K562 (cell line): ENCODE results near the gene C1QTNF3. TPM values are rescaled to one million over a fixed set of nuclear protein-coding genes. Genes with fewer than 3 reads are reported as not detected.

Experiments used
- ATAC-seq: fragments of 200-7000 bp; cut with Tn5 transposase; 3 replicates; pipeline ENCODE4 v1.9.1; 2020; ENCODE audit warnings: moderate library complexity
- BruUV-seq: library from RNA; stranded (reverse); fragments of 400-500 nt; replicated peaks from 2 replicates; lab custom pipeline; 2021; lab: Mats Ljungman, UMichigan
- CTCF ChIA-PET: fragments of 300-600 bp; formaldehyde crosslinking; extraction: SDS; loops from one replicate; lab custom pipeline; 2021; ENCODE audit warnings: low intra/inter-chr PET ratio; lab: Yijun Ruan, JAX
- POLR2A ChIA-PET: fragments of 300-600, 350-650 bp; sonication (Branson Sonifier 250); formaldehyde crosslinking; extraction: SDS; loops from one replicate; lab custom pipeline; 2021; ENCODE audit warnings: antibody characterized with exemption, inconsistent platforms; lab: Yijun Ruan, JAX
- DNase-seq, 4 experiments: peaks; one replicate each; pipeline versions ENCODE4 v3.0.0 to v3.0.0-alpha.2; 2011 to 2018; ENCODE audit warnings: low spot score in 3 of 4, mixed read lengths in 3 of 4; ENCODE audit errors: extremely low read depth in 1 of 4
- FAIRE-seq: peaks from 2 replicates; lab custom pipeline; 2011; peaks lifted over from hg19 to GRCh38; lab: Jason Lieb, UNC
- H2AFZ ChIP-seq: 2 replicates; pipeline ENCODE4 v1.6.0; 2011; ENCODE audit warnings: low read depth, low read length, control low read depth, inconsistent platforms
- H3K27ac ChIP-seq: fragments of 200-600 bp; 3 replicates; pipeline ENCODE4 v1.8.0; 2011; ENCODE audit warnings: low read depth, mild to moderate bottlenecking, control low read depth, inconsistent platforms, low read length, moderate library complexity, mixed read lengths; ENCODE audit errors: extremely low read depth
- H3K27me3 ChIP-seq, 2 experiments: fragments of 300-600 bp in 1 of 2; 2 replicates in 1 of 2; 3 replicates in 1 of 2; pipeline versions ENCODE4 v1.6.0 to v1.8.0; 2011; ENCODE audit warnings: inconsistent platforms in 2 of 2, low read length in 2 of 2, mild to moderate bottlenecking in 1 of 2, mixed read lengths in 1 of 2, moderate library complexity in 1 of 2; ENCODE audit not compliant: control insufficient read depth in 2 of 2, insufficient read depth in 2 of 2
- H3K36me3 ChIP-seq: fragments of 300-600 bp; 3 replicates; pipeline ENCODE4 v1.8.0; 2011; ENCODE audit warnings: mild to moderate bottlenecking, low read length, inconsistent platforms; ENCODE audit not compliant: control insufficient read depth, insufficient read depth
- H3K4me1 ChIP-seq, 2 experiments: fragments of 200-600 bp in 1 of 2; replicated peaks in 1 of 2; 2 replicates in 1 of 2; 3 replicates in 1 of 2; pipeline versions ENCODE4 v1.5.1 to v1.8.0; 2011; ENCODE audit warnings: inconsistent platforms in 2 of 2, low read length in 2 of 2, mild to moderate bottlenecking in 1 of 2, mixed read lengths in 1 of 2, moderate library complexity in 1 of 2; ENCODE audit not compliant: control insufficient read depth in 2 of 2, insufficient read depth in 2 of 2
- H3K4me2 ChIP-seq: 2 replicates; pipeline ENCODE4 v1.6.1; 2011; ENCODE audit warnings: low read length, control low read depth, inconsistent platforms, mixed read lengths; ENCODE audit not compliant: insufficient read depth
- H3K4me3 ChIP-seq: fragments of 200-600 bp; sonication (generic), shearing (Covaris generic); 2 replicates; pipeline ENCODE4 v1.5.1; 2016; ENCODE audit warnings: control low read depth, inconsistent platforms
- H3K79me2 ChIP-seq: fragments of 200-600 bp; 3 replicates; pipeline ENCODE4 v1.8.0; 2011; ENCODE audit warnings: low read length, inconsistent platforms; ENCODE audit not compliant: control insufficient read depth, insufficient read depth
- H3K9ac ChIP-seq, 2 experiments: 2 replicates each; pipeline versions ENCODE4 v1.6.0 to v1.6.1; 2011; ENCODE audit warnings: low read depth in 2 of 2, low read length in 2 of 2, control low read depth in 1 of 2, inconsistent platforms in 1 of 2, mild to moderate bottlenecking in 1 of 2, mixed read lengths in 1 of 2; ENCODE audit not compliant: insufficient read depth in 1 of 2
- H3K9me1 ChIP-seq: one replicate; pipeline ENCODE4 v1.6.0; 2011; ENCODE audit warnings: inconsistent platforms, mild to moderate bottlenecking, low read length, moderate library complexity; ENCODE audit not compliant: control insufficient read depth, insufficient read depth
- H3K9me3 ChIP-seq: replicated peaks from 2 replicates; pipeline ENCODE4 v1.5.1; 2011; ENCODE audit warnings: low read depth, low read length, inconsistent platforms; ENCODE audit not compliant: control insufficient read depth, insufficient read depth
- H4K20me1 ChIP-seq: replicated peaks from 2 replicates; pipeline ENCODE4 v1.6.1; 2011; ENCODE audit warnings: low read length, inconsistent platforms, mixed read lengths; ENCODE audit not compliant: control insufficient read depth, insufficient read depth
- ARHGAP35 ChIP-seq: fragments of 450-650 bp; IDR thresholded peaks from 2 replicates; pipeline ENCODE4 v1.6.1; 2018; ENCODE audit not compliant: partially characterized antibody
- CBX2 ChIP-seq: fragments of 200-600 bp; sonication (generic); IDR thresholded peaks from one replicate; pipeline ENCODE4 v1.6.1; 2012; ENCODE audit warnings: mild to moderate bottlenecking, low read length, inconsistent platforms; ENCODE audit not compliant: insufficient read depth, poor library complexity, severe bottlenecking
- DIDO1 ChIP-seq: fragments of 450-650 bp; IDR thresholded peaks from 2 replicates; pipeline ENCODE4 v1.6.1; 2016; ENCODE audit warnings: low read depth, missing biosample characterization, missing genetic modification characterization
- EWSR1 ChIP-seq: fragments of 450-650 bp; IDR thresholded peaks from 2 replicates; pipeline ENCODE4 v1.6.1; 2018; ENCODE audit warnings: borderline replicate concordance, mild to moderate bottlenecking, low read depth, moderate library complexity; ENCODE audit not compliant: partially characterized antibody
- FOXM1 ChIP-seq, 2 experiments: fragments of 450-650 bp in 1 of 2; sonication (generic) in 1 of 2; formaldehyde crosslinking in 1 of 2; IDR thresholded peaks; 2 replicates each; pipeline versions ENCODE4 v1.6.1 to v1.9.0; 2017 to 2022; ENCODE audit warnings: low read depth in 2 of 2, mild to moderate bottlenecking in 2 of 2, missing genetic modification reagents in 1 of 2, moderate library complexity in 1 of 2
- NCOA2 ChIP-seq, 2 experiments: fragments of 450-650 bp; IDR thresholded peaks; 2 replicates each; pipeline ENCODE4 v1.6.1; 2018; ENCODE audit warnings: mild to moderate bottlenecking in 2 of 2, moderate library complexity in 1 of 2; ENCODE audit not compliant: partially characterized antibody in 2 of 2
- NR3C1 ChIP-seq: sonication (generic); formaldehyde crosslinking; IDR thresholded peaks from 2 replicates; pipeline ENCODE4 v1.8.1; 2022; ENCODE audit warnings: missing genetic modification reagents
- SMC3 ChIP-seq: conservative IDR thresholded peaks from 2 replicates; pipeline ENCODE4 v1.6.1; 2011; ENCODE audit warnings: low read depth, low read length, improper control_type of control experiment; ENCODE audit not compliant: insufficient read depth
- SP2 ChIP-seq: IDR thresholded peaks from 2 replicates; pipeline ENCODE4 v1.6.1; 2011; ENCODE audit warnings: mild to moderate bottlenecking, low read depth, low read length, moderate library complexity; ENCODE audit not compliant: poor library complexity, severe bottlenecking; ENCODE audit errors: extremely low read depth
- TAL1 ChIP-seq: fragments of 450-650 bp; IDR thresholded peaks from 2 replicates; pipeline ENCODE4 v1.6.1; 2016; ENCODE audit warnings: mild to moderate bottlenecking
- XRCC3 ChIP-seq: fragments of 450-650 bp; IDR thresholded peaks from 2 replicates; pipeline ENCODE4 v1.6.1; 2017; ENCODE audit warnings: mild to moderate bottlenecking, moderate library complexity
- ZNF668 ChIP-seq: fragments of 250-450 bp; sonication (Bioruptor Pico); IDR thresholded peaks from 2 replicates; pipeline ENCODE4 v1.8.0; 2022; ENCODE audit warnings: mild to moderate bottlenecking, inconsistent platforms
- WGBS: fragments of 100-300 bp; shearing (Covaris generic); methylation state at CpG from one replicate; pipeline ENCODE4 v1.1.6; 2016; ENCODE audit warnings: low coverage, mixed read lengths; ENCODE audit not compliant: insufficient coverage; ENCODE audit errors: missing lambda C conversion rate; 5-methylcytosine and 5-hydroxymethylcytosine counted together
- in situ Hi-C: fragments of 300-500 bp; cut with MboI; formaldehyde crosslinking; loops from 4 replicates; pipeline ENCODE4 v1.15.0; 2018; ENCODE audit warnings: inconsistent platforms, mixed read lengths
- intact Hi-C: fragments of 100-400 bp; cut with micrococcal nuclease; formaldehyde crosslinking; loops from 2 replicates; pipeline ENCODE4 v1.14.2; 2022
- polyA plus RNA-seq, 8 experiments: library from polyadenylated mRNA; depleted of rRNA in 4 of 8; stranded (reverse) in 5 of 8; unstranded in 3 of 8; fragments of >200 nt; fragmentation: Nextera tagmentation in 2 of 8; fragmentation: Illumina TruSeq in 1 of 8; extraction: Ambion mirVana in 2 of 8; extraction: Trizol in 1 of 8; gene quantifications; 2 replicates each; pipeline versions ENCODE4 v1.2.1 to v1.2.3, GENCODE V29; 2011 to 2014; ENCODE audit warnings: inconsistent platforms in 1 of 8, missing spikeins in 1 of 8
- total RNA-seq, 7 experiments: library from RNA; depleted of rRNA in 6 of 7; stranded (reverse); fragments of >200 nt in 6 of 7; fragmentation: Illumina TruSeq in 2 of 7; extraction: Trizol in 2 of 7; gene quantifications; 2 replicates each; pipeline versions ENCODE4 v1.2.1 to v1.2.3, GENCODE V29; 2011 to 2021; ENCODE audit warnings: low replicate concordance in 1 of 7
- TF ChIP-seq, protein P1 (sequence below): sonication (generic); formaldehyde crosslinking; IDR thresholded peaks from 2 replicates; pipeline ENCODE4 v1.8.0; 2023; ENCODE audit warnings: mild to moderate bottlenecking, missing genetic modification reagents
- TF ChIP-seq, protein P2 (sequence below), 2 experiments: fragments of 450-650 bp; IDR thresholded peaks; 2 replicates each; pipeline ENCODE4 v1.6.1; 2018; ENCODE audit warnings: mild to moderate bottlenecking in 2 of 2, low read depth in 1 of 2; ENCODE audit not compliant: partially characterized antibody in 2 of 2

C1QTNF3 gene
- total and polyA plus RNA-seq, 9 of the 15 experiments (the other 6 are each of a cell fraction or from before 2014, with no cell fraction given): 0.51 to 3.3 (median 2.0) TPM

DNA sequence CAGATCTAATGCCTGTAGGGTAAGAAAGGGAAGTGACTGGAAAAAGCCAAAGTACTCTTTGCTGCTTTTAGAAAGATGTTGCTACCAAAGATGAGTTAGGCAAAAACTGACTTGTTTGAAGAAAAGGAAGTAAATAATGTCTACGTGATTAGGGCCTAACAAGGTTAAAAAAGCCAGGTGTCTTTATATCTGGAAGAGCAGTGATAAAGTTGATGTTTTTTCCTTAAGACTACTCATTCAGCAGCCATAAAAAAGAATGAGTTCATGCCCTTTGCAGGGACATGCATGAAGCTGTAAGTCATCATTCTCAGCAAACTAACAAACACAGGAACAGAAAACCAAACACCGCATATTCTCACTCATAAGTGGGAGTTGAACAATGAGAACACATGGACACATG is 21.7 kb downstream of the C1QTNF3 start:
- H3K79me2 ChIP-seq: no peaks in the 10 kb centered on the region
- FAIRE-seq: no peak
- no peak for TF ChIP-seq EWSR1
- TF ChIP-seq, protein P1, sequence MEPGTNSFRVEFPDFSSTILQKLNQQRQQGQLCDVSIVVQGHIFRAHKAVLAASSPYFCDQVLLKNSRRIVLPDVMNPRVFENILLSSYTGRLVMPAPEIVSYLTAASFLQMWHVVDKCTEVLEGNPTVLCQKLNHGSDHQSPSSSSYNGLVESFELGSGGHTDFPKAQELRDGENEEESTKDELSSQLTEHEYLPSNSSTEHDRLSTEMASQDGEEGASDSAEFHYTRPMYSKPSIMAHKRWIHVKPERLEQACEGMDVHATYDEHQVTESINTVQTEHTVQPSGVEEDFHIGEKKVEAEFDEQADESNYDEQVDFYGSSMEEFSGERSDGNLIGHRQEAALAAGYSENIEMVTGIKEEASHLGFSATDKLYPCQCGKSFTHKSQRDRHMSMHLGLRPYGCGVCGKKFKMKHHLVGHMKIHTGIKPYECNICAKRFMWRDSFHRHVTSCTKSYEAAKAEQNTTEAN (CRISPR knock-in tag): no peak
- TF ChIP-seq, protein P2, sequence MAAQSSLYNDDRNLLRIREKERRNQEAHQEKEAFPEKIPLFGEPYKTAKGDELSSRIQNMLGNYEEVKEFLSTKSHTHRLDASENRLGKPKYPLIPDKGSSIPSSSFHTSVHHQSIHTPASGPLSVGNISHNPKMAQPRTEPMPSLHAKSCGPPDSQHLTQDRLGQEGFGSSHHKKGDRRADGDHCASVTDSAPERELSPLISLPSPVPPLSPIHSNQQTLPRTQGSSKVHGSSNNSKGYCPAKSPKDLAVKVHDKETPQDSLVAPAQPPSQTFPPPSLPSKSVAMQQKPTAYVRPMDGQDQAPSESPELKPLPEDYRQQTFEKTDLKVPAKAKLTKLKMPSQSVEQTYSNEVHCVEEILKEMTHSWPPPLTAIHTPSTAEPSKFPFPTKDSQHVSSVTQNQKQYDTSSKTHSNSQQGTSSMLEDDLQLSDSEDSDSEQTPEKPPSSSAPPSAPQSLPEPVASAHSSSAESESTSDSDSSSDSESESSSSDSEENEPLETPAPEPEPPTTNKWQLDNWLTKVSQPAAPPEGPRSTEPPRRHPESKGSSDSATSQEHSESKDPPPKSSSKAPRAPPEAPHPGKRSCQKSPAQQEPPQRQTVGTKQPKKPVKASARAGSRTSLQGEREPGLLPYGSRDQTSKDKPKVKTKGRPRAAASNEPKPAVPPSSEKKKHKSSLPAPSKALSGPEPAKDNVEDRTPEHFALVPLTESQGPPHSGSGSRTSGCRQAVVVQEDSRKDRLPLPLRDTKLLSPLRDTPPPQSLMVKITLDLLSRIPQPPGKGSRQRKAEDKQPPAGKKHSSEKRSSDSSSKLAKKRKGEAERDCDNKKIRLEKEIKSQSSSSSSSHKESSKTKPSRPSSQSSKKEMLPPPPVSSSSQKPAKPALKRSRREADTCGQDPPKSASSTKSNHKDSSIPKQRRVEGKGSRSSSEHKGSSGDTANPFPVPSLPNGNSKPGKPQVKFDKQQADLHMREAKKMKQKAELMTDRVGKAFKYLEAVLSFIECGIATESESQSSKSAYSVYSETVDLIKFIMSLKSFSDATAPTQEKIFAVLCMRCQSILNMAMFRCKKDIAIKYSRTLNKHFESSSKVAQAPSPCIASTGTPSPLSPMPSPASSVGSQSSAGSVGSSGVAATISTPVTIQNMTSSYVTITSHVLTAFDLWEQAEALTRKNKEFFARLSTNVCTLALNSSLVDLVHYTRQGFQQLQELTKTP (IDR thresholded peaks at IDR 0.05; ENCODE audit: low read depth in 1 of 2, partially characterized antibody in 2 of 2): no peak
- TF ChIP-seq ZNF668 (CRISPR knock-in tag): no peak
- TF ChIP-seq SMC3: no peak
- no peak for TF ChIP-seq DIDO1 (tag)
- no peak for TF ChIP-seq FOXM1 (IDR thresholded peaks at IDR 0.05; ENCODE audit: low read depth)
- no peak for TF ChIP-seq FOXM1 (CRISPR knock-in tag; IDR thresholded peaks at IDR 0.05; ENCODE audit: low read depth)
- no peak for TF ChIP-seq CBX2
- TF ChIP-seq NCOA2 (IDR thresholded peaks at IDR 0.05; ENCODE audit: partially characterized antibody in 2 of 2): no peak
- no peak for TF ChIP-seq NR3C1 (CRISPR knock-in tag)
- no peak for TF ChIP-seq TAL1
- TF ChIP-seq ARHGAP35: no peak
- no peak for TF ChIP-seq SP2
- TF ChIP-seq XRCC3: no peak
- H3K4me3 ChIP-seq: no peak overlapping the region
- no peaks in the 10 kb centered on the region for H4K20me1 ChIP-seq
- intact Hi-C loops (no loop called here), in situ Hi-C loops (no loop called here)
- ATAC-seq: no peak
- ChIA-PET POLR2A (interaction anchor here (0.7 to 1.0 kb wide), 2 partner anchors 9 to 13 kb away, joined by 3 to 4 read pairs; no protein-coding TSS in a partner anchor), CTCF (no interaction called here)
- WGBS: 28% methylated on average over 2 of the region's 2 CpGs
- BruUV-seq: no TSS peak
- H3K27me3 ChIP-seq: no peaks in the 10 kb centered on the region
- no peak overlapping the region for H3K9ac ChIP-seq
- no peak overlapping the region for H3K27ac ChIP-seq
- H3K9me1 ChIP-seq: no peaks in the 10 kb centered on the region
- no peak overlapping the region for H3K4me2 ChIP-seq
- H3K4me1 ChIP-seq: no peaks in the 10 kb centered on the region
- no peaks in the 10 kb centered on the region for H3K36me3 ChIP-seq
- no peak overlapping the region for H2AFZ ChIP-seq
- no peaks in the 10 kb centered on the region for H3K9me3 ChIP-seq
- no peak for DNase-seq
